HG02610 (cell line): ENCODE data around the gene NBEA.

Experiments
- ATAC-seq: cut with Tn5 transposase; IDR thresholded peaks from one replicate; pipeline ENCODE4 v1.9.1; 2021; ENCODE audit warnings: mild to moderate bottlenecking, moderate library complexity; ENCODE audit not compliant: unreplicated experiment

The NBEA gene

GRCh38 chr13:35557475-35557874 is 615.4 kb downstream of the NBEA start:
- ATAC-seq = no peak

DNA sequence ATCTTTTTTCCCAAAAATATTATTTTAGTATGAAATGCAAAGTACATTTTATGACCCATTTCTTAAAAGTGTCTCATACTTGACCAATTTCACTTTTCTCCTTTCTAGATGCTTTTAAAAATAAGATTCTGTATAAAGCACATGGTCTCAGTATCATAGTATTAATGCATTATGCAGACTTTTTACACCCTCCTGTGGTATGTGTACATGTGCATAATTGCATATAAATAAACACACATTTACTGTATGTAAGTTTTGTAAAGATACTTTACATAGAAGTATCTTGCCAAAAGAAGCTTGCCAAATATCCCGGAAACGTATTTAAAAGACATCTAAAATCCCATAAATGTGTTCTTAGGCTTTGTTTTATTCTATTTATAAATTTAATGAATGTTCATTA is 619.5 kb downstream of the NBEA start:
- ATAC-seq = no peak

- ATAC-seq = no peak
Measured at GRCh38 chr13:35565273-35565672, 623.2 kb downstream of the NBEA start.

- ATAC-seq = no peak
Measured at GRCh38 chr13:35566340-35566739, 624.3 kb downstream of the NBEA start.

GRCh38 chr13:35567406-35567980 is 625.4 kb downstream of the NBEA start:
- ATAC-seq = no peak

- no peak for ATAC-seq
Measured at GRCh38 chr13:35573639-35574038, 631.6 kb downstream of the NBEA start.

- no peak for ATAC-seq
Measured at GRCh38 chr13:35592457-35592856, 650.4 kb downstream of the NBEA start.

DNA sequence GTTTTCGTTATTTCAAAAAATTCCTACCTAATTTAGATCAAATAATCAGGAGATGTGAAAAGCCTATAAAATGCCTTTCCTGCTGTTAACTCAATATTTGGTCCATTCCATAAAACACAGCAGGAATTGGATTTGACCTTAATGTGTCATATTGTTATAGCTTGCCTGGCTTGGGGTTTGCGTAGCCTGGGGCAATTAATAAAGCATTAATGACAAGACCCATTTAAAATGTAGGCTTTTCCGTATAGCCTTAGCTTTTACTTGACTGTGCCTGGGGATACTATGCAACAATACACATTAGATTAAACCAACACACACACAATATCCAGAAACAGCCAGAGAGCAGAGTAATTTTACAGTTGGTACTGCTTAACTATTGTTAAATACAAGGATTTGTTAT is 651.6 kb downstream of the NBEA start:
- no peak for ATAC-seq

- ATAC-seq = no peak
Measured at GRCh38 chr13:35594096-35594495, 652.0 kb downstream of the NBEA start.

DNA sequence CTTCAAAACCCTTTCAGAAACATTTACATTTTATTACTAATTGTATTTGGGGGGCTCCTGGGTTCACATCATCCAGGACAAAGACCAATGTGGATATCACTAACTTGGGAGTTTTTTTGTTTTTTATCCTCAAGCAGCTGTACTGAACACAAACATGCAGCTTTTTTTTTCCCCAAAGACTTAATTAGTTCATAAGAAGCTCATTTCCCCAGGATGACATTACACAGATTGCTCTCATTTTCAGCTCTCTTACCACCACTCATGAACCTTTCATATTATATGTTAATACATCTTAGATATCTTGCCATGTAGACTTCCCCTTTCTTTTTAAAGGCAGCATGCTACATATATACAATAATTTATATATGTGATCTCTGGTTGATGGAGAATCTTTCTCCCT is 653.1 kb downstream of the NBEA start:
- ATAC-seq = no peak

- no peak for ATAC-seq
Measured at GRCh38 chr13:35596321-35597030, 654.4 kb downstream of the NBEA start.

DNA sequence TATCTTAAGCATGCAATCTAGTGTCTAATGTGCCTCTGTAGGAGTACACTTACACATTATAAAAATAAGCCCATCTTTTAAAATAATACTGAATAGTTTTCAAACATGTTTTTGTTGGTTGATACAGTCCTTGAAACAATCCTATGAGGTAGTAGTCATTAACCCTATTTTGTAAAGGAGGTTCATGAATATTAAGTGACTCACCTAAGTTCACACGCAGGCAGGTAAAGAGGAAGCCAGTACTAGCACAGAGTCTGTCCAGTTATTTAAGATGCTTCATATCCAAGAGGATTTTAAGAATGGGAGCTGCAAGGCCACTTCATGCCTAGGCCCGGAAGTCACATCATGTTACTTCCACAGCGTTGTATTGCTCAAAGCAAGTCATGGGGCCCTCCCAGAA is 655.4 kb downstream of the NBEA start:
- no peak for ATAC-seq

DNA sequence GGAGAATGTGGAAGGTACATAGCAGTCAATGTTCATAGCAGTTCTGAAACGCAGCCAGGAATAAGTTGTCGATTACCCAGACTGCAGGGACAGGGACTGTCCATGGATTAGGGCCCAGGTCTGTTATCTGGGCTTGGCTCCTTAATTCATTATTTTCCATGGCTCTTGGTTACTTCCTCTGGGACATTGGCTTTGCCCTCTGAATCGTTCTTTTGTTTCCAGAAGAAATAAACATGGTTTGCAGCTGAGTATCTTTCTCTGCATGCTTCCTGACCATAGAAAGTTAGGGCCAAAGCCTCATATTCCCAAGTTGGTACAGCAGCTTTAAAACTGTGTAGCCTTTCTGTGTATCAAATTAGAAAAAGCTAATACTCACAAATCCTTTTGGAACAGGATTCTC is 656.2 kb downstream of the NBEA start:
- no peak for ATAC-seq

DNA sequence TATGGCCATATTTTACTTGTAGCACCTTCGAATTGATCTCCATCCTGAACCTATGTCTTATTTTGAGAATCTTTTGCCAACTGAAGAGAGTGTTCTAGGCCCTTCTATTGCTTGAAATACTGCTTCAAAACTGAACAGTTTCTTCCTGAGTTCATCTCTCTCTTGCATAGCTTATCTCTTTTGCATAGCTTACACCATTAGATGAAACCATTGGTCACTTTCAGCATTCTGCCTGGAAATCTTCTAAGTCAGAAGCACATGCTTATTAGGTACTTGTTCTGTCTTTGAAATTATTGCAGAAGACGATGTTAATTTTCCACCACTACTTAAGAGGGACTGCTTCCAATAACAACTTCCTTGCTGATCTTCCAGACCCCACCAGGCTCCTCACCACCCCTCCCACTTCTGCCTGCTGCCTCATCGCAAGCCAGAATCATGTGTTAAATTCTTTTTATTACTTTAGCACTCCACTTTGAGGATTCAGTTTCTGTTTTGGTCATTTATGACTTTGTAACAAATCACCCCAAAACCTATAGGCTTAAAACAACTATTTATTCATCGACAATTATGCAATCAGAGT is 656.8 kb downstream of the NBEA start:
- no peak for ATAC-seq

- no peak for ATAC-seq
Measured at GRCh38 chr13:35599384-35599783, 657.3 kb downstream of the NBEA start.

DNA sequence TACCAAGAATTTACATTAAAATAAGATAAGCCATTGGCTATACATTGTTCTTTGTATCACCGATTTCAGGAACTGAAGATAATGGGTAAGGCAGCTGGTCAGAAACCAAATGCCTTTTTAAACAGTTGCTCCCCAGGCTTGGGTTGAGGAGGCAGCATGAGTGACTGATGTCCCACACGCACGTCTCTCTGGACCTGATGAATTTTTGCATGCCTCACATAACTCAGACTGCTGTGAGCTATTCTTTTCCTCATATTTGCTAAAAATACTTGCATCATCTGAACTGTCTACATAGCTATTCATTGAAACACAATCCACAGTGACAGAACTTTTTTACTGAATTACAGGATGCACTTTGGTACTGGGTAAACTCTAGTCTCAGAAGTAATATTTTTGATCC is 658.1 kb downstream of the NBEA start:
- ATAC-seq = no peak

- no peak for ATAC-seq
Measured at GRCh38 chr13:35603593-35604285, 661.7 kb downstream of the NBEA start.

DNA sequence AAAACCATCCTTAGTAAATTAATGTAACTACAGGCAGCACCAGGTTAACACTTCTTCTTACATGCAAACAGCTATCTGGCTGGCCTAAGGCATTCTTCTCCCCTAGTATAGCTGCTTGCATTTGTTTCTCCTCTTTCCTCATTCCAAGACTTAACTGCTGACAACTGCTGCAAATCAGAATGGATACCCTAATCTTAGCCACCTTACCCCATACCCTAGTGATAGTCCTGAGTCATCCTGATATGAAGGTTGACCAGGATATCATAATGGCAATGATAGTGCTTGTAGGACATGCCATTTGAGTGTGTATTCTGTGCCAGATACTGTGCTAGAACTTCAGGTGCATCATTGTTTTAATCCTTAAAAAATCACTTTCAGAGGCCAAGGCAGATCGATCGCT is 672.6 kb downstream of the NBEA start:
- no peak for ATAC-seq

- no peak for ATAC-seq
Measured at GRCh38 chr13:35617420-35617819, 675.4 kb downstream of the NBEA start.

DNA sequence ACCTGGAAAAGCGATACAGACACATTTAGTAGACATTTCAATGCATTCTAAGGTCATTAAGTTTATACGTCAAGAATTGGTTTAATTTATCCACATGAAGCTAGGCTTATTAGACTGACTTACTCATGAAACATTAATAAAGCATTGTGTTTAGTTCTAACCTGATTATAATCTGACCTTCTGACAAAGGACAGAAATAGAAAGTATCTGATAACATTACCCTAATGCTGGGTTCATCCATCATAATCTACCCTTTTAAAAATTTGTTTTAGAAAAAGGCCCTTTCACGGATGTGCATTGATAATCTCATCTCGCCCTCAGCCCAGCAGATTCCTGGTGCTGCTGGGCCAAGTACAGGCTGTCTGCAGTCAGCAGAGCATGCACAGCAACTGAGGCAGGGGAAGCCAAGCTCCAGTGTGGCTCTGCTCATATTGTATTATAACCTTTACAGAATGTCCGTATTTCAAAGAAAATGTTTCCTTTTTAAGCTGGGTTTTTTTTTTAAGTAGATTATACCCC is 676.6 kb downstream of the NBEA start:
- ATAC-seq = no peak

DNA sequence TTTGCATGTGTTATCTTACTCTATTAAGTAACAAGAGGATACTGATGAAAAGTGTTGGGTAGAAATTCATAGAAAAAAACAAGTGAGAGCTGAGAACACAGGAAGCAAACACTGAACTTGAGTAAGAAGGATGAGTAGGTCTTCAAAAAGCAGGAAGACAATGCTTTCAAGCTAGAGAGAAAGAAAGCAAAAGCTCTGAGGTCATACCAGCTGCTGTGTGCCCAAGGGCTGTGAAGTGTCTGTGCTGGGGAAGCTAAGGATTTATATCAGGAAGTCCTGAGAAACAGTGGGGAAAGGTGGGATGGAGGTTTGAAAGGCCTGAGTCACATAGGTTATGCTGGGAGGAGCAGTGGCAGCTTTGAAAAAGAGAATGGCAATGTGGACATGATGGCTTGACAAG is 679.9 kb downstream of the NBEA start:
- ATAC-seq = no peak

GRCh38 chr13:35629026-35629425 is 687.0 kb downstream of the NBEA start:
- ATAC-seq = no peak
